AG09319 (cell line): Measurements from ENCODE around the gene MRPS25.
A peak's percentile ranks its signal among the peaks of the same experiment; 100 is the strongest.
"Not testable (repeated sequence)": the region's sequence is repeated elsewhere in the genome, so short reads cannot be mapped to it uniquely, and the experiment has no call there.

Experiments used
- DNase-seq: peaks from one replicate; pipeline ENCODE4 v3.0.0-alpha.2; 2010; ENCODE audit warnings: low read depth; ENCODE audit errors: extremely low read depth
- CTCF ChIP-seq: IDR thresholded peaks from 2 replicates; pipeline ENCODE4 v1.5.1; 2011; ENCODE audit warnings: low read depth, mild to moderate bottlenecking, inconsistent platforms, low read length, moderate library complexity

The MRPS25 gene

GRCh38 chr3:15010664-15011063, 54.5 kb downstream of the MRPS25 start:
- TF ChIP-seq CTCF = no peak

GRCh38 chr3:15009167-15009566, 55.9 kb downstream of the MRPS25 start:
- peak; percentile 7 for DNase-seq
- no peak for TF ChIP-seq CTCF

More at GRCh38 chr3:15010664-15011063, 54.5 kb downstream of the MRPS25 start:
- no peak for DNase-seq

DNA sequence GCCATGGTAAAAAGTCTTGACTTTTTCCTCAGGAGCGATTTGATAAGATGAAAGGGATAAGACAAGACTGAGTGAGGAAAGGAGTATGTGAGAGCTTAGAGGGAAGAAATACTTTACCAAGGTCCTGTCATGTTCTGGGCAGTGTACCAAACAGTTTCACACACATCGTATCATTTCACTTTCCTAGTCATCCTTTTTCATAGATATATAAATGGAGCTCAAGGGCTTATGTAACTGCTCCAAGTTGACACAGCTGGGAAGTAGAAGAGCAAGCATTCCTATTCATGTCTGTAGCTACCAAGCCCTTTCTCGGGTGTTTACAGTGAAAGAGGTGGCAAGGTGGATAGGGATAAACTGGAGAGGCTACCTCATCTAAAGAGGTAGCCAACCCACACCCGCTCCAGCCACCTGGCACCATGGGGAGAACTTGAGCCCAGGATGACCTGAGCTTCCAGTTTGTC, 57.4 kb downstream of the MRPS25 start:
- DNase-seq = peak; percentile 68
- no peak for TF ChIP-seq CTCF

GRCh38 chr3:14999182-14999581, 65.9 kb downstream of the MRPS25 start:
- not testable (repeated sequence) for DNase-seq
